C4-2B (cell line): Measurements from ENCODE around the gene MCEE.

Experiments used
- H3K27ac ChIP-seq: fragments of 450-650 bp; 2 replicates; pipeline ENCODE4 v1.5.1; 2017
- CTCF ChIP-seq: fragments of 450-650 bp; conservative IDR thresholded peaks from 2 replicates; pipeline ENCODE4 v1.5.1; 2017; ENCODE audit warnings: mild to moderate bottlenecking
- ZFX ChIP-seq: fragments of 450-650 bp; IDR thresholded peaks from 2 replicates; pipeline ENCODE4 v1.6.1; 2017

The MCEE gene

DNA sequence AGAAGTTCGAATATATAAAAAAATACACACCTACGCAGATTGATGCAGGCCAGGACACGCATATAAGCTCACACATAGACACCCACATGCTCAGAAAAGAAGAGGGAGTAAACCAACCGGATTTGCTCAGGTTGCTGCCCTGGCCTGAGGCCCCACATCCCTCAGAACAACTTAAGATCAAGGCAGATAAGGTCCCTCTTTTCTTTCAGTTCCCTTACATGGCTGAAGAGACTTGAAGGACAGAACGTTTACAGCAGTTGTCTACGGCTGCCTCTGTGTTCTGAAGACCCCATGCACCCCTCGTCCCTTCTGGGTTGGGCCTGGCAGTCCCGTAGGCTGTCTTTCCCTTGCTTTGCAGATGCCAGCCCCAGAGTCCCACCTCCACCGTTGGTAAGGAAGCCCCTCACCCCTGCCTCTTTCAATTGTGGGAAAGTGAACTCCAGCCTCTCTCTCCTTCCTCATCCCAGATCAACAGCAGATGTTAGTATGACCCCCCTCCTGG is 65.9 kb downstream of the MCEE start:
- no peak for TF ChIP-seq ZFX
- TF ChIP-seq CTCF = no peak
- no peak overlapping the region for H3K27ac ChIP-seq

GRCh38 chr2:71063216-71063615 is 66.8 kb downstream of the MCEE start:
- no peak overlapping the region for H3K27ac ChIP-seq
- TF ChIP-seq ZFX (no peak), CTCF (no peak)

DNA sequence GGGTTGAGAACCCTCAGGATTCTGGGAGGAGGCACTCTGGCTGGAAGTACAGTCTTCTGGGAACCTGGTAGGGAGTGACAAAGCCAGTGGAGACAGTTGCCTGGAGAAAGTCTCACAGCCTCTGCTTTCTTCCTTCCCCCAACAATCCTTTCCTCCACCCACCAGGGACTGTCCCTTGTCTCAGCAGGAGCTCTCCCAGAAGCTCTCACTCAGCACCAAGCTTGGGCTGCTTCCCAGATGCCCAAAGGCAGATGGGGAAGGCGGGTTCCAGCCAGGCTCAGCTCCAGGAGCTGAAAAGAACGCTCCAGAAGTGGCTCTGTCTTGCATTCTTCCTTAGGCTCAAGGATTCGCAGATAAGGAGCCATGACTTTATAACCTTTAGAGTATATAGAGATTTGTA is 69.2 kb downstream of the MCEE start:
- no peak overlapping the region for H3K27ac ChIP-seq
- TF ChIP-seq ZFX (no peak), CTCF (no peak)

DNA sequence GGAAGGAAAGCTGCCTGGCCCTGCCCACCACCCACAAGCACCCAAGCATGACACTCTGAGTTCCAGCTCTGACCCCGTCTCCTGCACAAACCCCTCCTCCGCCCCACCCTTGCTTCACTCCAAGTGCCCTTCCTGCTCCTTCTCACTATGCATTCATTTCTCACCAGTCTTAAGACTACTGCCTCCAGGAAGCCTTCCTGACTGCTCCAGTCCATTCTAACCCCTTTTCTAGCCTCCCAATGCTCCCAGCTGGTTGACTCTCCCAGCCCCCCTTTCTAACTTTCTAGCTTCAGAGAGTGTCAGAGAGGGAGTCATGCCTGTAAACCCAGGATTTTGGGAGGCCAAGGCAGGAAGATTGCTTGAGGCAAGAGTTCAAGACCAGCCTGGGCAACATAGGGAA is 69.8 kb downstream of the MCEE start:
- TF ChIP-seq CTCF (no peak), ZFX (no peak)
- no peak overlapping the region for H3K27ac ChIP-seq
